Loucy (cell line): ENCODE measurements around the gene RSPO1.
A peak's percentile ranks its signal among the peaks of the same experiment; 100 is the strongest.
"Not testable (repeated sequence)": the region's sequence is repeated elsewhere in the genome, so short reads cannot be mapped to it uniquely, and the experiment has no call there.

ENCODE experiments used
- H2AFZ ChIP-seq: fragments of 200-600 bp; sonication (generic); 2 replicates; pipeline ENCODE4 v1.6.0; 2016; ENCODE audit warnings: antibody characterized with exemption, mild to moderate bottlenecking, low read length, moderate library complexity
- H3F3A ChIP-seq: fragments of 200-600 bp; 2 replicates; pipeline ENCODE4 v1.6.0; 2016; ENCODE audit warnings: antibody characterized with exemption, low read depth, mild to moderate bottlenecking
- H3K27me3 ChIP-seq: fragments of 200-600 bp; sonication (generic); 2 replicates; pipeline ENCODE4 v1.6.1; 2014; ENCODE audit warnings: low read length, mild to moderate bottlenecking; ENCODE audit not compliant: insufficient read depth, poor library complexity, severe bottlenecking
- H3K36me3 ChIP-seq: fragments of 200-600 bp; sonication (generic); 2 replicates; pipeline ENCODE4 v1.6.1; 2016; ENCODE audit warnings: low read length; ENCODE audit not compliant: insufficient read depth
- H3K4me1 ChIP-seq: fragments of 200-600 bp; sonication (generic); 2 replicates; pipeline ENCODE4 v1.5.1; 2014; ENCODE audit warnings: low read length, mild to moderate bottlenecking; ENCODE audit not compliant: insufficient read depth, poor library complexity, severe bottlenecking
- H3K4me2 ChIP-seq: fragments of 200-600 bp; sonication (generic); 2 replicates; pipeline ENCODE4 v1.6.0; 2014; ENCODE audit warnings: antibody characterized with exemption, low read length, low read depth, mild to moderate bottlenecking; ENCODE audit not compliant: poor library complexity, severe bottlenecking
- H3K4me3 ChIP-seq: fragments of 200-600 bp; sonication (generic); 2 replicates; pipeline ENCODE4 v1.5.1; 2014; ENCODE audit warnings: low read length, mild to moderate bottlenecking, mixed read lengths; ENCODE audit not compliant: poor library complexity, severe bottlenecking
- H3K79me2 ChIP-seq: fragments of 200-600 bp; sonication (generic); 2 replicates; pipeline ENCODE4 v1.6.1; 2014; ENCODE audit warnings: low read length; ENCODE audit not compliant: insufficient read depth
- H3K9ac ChIP-seq: fragments of 200-600 bp; sonication (generic); 2 replicates; pipeline ENCODE4 v1.6.0; 2014; ENCODE audit warnings: mild to moderate bottlenecking, low read depth, low read length, moderate library complexity; ENCODE audit not compliant: poor library complexity, severe bottlenecking
- H3K9me2 ChIP-seq: fragments of 200-600 bp; sonication (generic); replicated peaks from 2 replicates; pipeline ENCODE4 v1.6.1; 2016; ENCODE audit warnings: low read depth, low read length, mixed read lengths
- H3K9me3 ChIP-seq: fragments of 200-600 bp; sonication (generic); 2 replicates; pipeline ENCODE4 v1.6.1; 2014; ENCODE audit warnings: mild to moderate bottlenecking, antibody characterized with exemption, low read length, low read depth; ENCODE audit not compliant: insufficient read depth
- H4K20me1 ChIP-seq: fragments of 200-600 bp; sonication (generic); 2 replicates; pipeline ENCODE4 v1.6.0; 2014; ENCODE audit warnings: antibody characterized with exemption, low read length, mild to moderate bottlenecking; ENCODE audit not compliant: insufficient read depth, poor library complexity, severe bottlenecking
- CTCF ChIP-seq: fragments of 200-600 bp; sonication (generic); conservative IDR thresholded peaks from 2 replicates; pipeline ENCODE4 v1.5.1; 2014; ENCODE audit warnings: mild to moderate bottlenecking, antibody characterized with exemption, low read length
- EZH2phosphoT487 ChIP-seq: fragments of 200-600 bp; IDR thresholded peaks from 2 replicates; pipeline ENCODE4 v1.6.1; 2018; ENCODE audit warnings: antibody characterized with exemption, mild to moderate bottlenecking, moderate library complexity, borderline replicate concordance

Gene RSPO1

GRCh38 chr1:37634244-37634991 is at the start of gene RSPO1:
RSPO1 (minus strand) TSS chr1:37634892; CDS start chr1:37629661, 5,231 bp downstream.
- no peaks in the 10 kb centered on the region for H3K9me3 ChIP-seq
- no peak within 1 kb of the TSS for H2AFZ ChIP-seq
- no peaks in the 10 kb centered on the region for H3F3A ChIP-seq
- no peaks in the 10 kb centered on the region for H4K20me1 ChIP-seq
- no peak within 1 kb of the TSS for H3K9ac ChIP-seq
- H3K4me1 ChIP-seq, result no peaks in the 10 kb centered on the region
- TF ChIP-seq CTCF (no peak), EZH2phosphoT487 (no peak)
- no peaks in the 10 kb centered on the region for H3K36me3 ChIP-seq
- H3K9me2 ChIP-seq, result no peaks in the 10 kb centered on the region
- H3K4me3 ChIP-seq, result no peak within 1 kb of the TSS
- no peaks in the 10 kb centered on the region for H3K27me3 ChIP-seq
- no peaks in the 10 kb centered on the region for H3K79me2 ChIP-seq
- H3K4me2 ChIP-seq, result no peak within 1 kb of the TSS

- H2AFZ ChIP-seq, H3K4me2 ChIP-seq, H3K4me3 ChIP-seq, H3K4me1 ChIP-seq, H3K27me3 ChIP-seq, H4K20me1 ChIP-seq, H3K36me3 ChIP-seq, H3K9me2 ChIP-seq, H3K9me3 ChIP-seq, H3F3A ChIP-seq, H3K9ac ChIP-seq: not testable (repeated sequence)
- H3K79me2 ChIP-seq, result peaks cover 11% of the 10 kb centered on the region
Observed at GRCh38 chr1:37684182-37684581, 49.5 kb upstream of the RSPO1 start.

GRCh38 chr1:37682334-37682987 is 47.8 kb upstream of the RSPO1 start:
- H3K4me2 ChIP-seq, result no peak overlapping the region
- no peak overlapping the region for H3K4me3 ChIP-seq
- H3K9ac ChIP-seq, result no peak overlapping the region
- no peaks in the 10 kb centered on the region for H4K20me1 ChIP-seq
- no peak for TF ChIP-seq EZH2phosphoT487
- TF ChIP-seq CTCF, result peak; percentile 95
- H3K36me3 ChIP-seq, result no peaks in the 10 kb centered on the region; the same call in 1 of the 2 replicates
- no peaks in the 10 kb centered on the region for H3K79me2 ChIP-seq
- H3K9me2 ChIP-seq, result no peaks in the 10 kb centered on the region
- no peaks in the 10 kb centered on the region for H3K9me3 ChIP-seq
- H3K27me3 ChIP-seq, result no peaks in the 10 kb centered on the region
- no peak overlapping the region for H2AFZ ChIP-seq
- no peaks in the 10 kb centered on the region for H3F3A ChIP-seq
- no peaks in the 10 kb centered on the region for H3K4me1 ChIP-seq
